Activated naive CD8-positive, alpha-beta T cell (primary cell): ENCODE measurements around the gene DNAH10.

Experiments
- H3K27ac Mint-ChIP-seq: one replicate; pipeline ENCODE4 v1.8.0; 2021; ENCODE audit warnings: mixed read lengths
- H3K27me3 Mint-ChIP-seq: one replicate; pipeline ENCODE4 v1.8.0; 2021; ENCODE audit warnings: mixed read lengths
- H3K36me3 Mint-ChIP-seq: one replicate; pipeline ENCODE4 v1.8.0; 2021; ENCODE audit warnings: mixed read lengths
- H3K4me1 Mint-ChIP-seq: one replicate; pipeline ENCODE4 v1.8.0; 2021; ENCODE audit warnings: low read depth, mixed read lengths
- H3K4me3 Mint-ChIP-seq: one replicate; pipeline ENCODE4 v1.8.0; 2021; ENCODE audit warnings: mild to moderate bottlenecking, mixed read lengths
- H3K9me3 Mint-ChIP-seq: one replicate; pipeline ENCODE4 v1.8.0; 2021; ENCODE audit warnings: low read depth, mixed read lengths

DNAH10 gene

GRCh38 chr12:123830675-123831074 is 68.6 kb downstream of the DNAH10 start:
- peaks cover 4% of the 10 kb centered on the region for H3K36me3 Mint-ChIP-seq
- peaks cover 4% of the 10 kb centered on the region for H3K9me3 Mint-ChIP-seq
- peaks cover 3% of the 10 kb centered on the region for H3K27me3 Mint-ChIP-seq
- H3K27ac Mint-ChIP-seq: no peak overlapping the region
- peaks cover 2% of the 10 kb centered on the region for H3K4me1 Mint-ChIP-seq
- no peak overlapping the region for H3K4me3 Mint-ChIP-seq

DNA sequence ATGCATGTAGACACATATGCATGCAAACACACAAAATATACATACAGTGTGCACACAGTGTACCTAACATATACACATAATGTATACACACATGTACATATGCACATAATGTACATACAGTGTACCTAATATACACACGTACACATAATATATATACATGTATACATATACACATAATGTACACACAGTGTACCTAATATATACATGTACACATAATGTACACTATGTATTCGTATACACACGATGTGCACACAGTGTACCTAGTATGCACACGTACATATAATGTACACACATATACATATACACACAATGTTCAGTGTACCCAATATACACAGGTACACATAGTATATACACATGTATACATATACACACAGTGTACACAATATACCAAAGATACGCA is 70.0 kb downstream of the DNAH10 start:
- peaks cover 2% of the 10 kb centered on the region for H3K4me1 Mint-ChIP-seq
- H3K27me3 Mint-ChIP-seq: peaks cover 3% of the 10 kb centered on the region
- H3K4me3 Mint-ChIP-seq: no peak overlapping the region
- H3K36me3 Mint-ChIP-seq: peaks cover 4% of the 10 kb centered on the region
- H3K27ac Mint-ChIP-seq: no peak overlapping the region
- peaks cover 4% of the 10 kb centered on the region for H3K9me3 Mint-ChIP-seq

DNA sequence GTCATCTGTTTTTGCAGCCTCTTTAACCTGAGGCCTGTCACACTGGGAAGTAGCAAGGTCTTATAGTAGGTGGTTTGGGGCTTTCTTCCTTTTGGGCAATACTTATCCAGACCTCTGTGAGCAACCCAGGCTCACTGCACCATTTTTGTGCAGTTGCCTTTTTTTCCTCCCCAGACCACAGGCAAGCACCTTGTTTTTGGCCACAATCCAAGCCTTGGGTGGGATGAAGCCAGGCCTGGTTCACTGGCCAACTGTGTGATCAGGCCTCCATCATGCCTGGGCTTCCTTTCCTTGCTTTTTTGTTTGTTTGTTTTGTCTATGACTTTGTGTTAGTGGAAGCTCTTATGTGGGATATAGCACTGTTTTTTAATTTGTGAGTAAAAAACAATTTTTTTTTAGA is 71.7 kb downstream of the DNAH10 start:
- Mint-ChIP-seq H3K4me3 (no peak overlapping the region), H3K27ac (no peak overlapping the region)

DNA sequence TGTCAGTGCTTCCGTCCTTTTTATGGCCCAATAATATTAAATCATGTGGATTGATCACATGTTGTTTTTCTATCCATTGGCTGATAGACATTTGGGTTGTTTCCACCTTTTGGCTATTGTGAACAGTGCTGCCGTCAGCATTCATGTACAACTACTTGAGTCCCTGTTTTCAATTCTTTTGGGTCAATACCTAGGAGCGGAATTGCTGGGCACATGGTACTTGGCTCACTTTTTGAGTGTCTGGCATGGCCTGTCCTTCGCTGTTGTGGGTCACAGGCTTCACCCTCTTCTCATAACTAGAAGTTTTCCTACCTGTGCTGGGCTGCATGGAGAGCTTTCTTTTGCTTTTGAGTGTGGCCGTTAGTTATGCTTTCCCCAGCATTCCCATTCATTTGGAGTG is 72.7 kb downstream of the DNAH10 start:
- Mint-ChIP-seq H3K36me3 (peaks cover 4% of the 10 kb centered on the region), H3K4me3 (no peak overlapping the region), H3K27ac (no peak overlapping the region), H3K4me1 (no peaks in the 10 kb centered on the region), H3K27me3 (no peaks in the 10 kb centered on the region), H3K9me3 (peaks cover 4% of the 10 kb centered on the region)

More for the DNA sequence above, 71.7 kb downstream of the DNAH10 start:
- H3K4me1 Mint-ChIP-seq: no peaks in the 10 kb centered on the region
- peaks cover 4% of the 10 kb centered on the region for H3K36me3 Mint-ChIP-seq
- no peaks in the 10 kb centered on the region for H3K27me3 Mint-ChIP-seq
- peaks cover 4% of the 10 kb centered on the region for H3K9me3 Mint-ChIP-seq

DNA sequence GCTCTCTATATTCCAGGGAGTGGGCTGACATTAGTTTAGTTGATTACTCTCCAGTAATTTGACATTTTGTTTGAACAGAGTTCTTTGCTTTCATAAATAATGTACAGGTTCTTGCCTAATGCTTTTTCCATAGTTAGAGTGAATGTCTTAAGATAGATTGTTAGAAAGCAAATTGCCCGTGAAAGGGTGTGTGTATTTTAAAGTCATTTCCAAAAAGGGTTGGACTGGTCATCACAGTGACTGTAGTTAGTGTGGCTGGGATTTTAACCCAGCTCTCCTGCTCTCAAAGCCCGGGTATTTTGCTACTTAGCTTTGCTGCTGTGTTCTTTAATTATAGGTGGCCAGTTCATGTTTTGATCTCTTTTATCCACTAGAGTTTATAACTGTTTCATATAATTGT is 74.2 kb downstream of the DNAH10 start:
- H3K4me1 Mint-ChIP-seq: no peaks in the 10 kb centered on the region
- peaks cover 4% of the 10 kb centered on the region for H3K9me3 Mint-ChIP-seq
- H3K27ac Mint-ChIP-seq: no peak overlapping the region
- no peak overlapping the region for H3K4me3 Mint-ChIP-seq
- H3K36me3 Mint-ChIP-seq: peaks cover 4% of the 10 kb centered on the region
- H3K27me3 Mint-ChIP-seq: no peaks in the 10 kb centered on the region

DNA sequence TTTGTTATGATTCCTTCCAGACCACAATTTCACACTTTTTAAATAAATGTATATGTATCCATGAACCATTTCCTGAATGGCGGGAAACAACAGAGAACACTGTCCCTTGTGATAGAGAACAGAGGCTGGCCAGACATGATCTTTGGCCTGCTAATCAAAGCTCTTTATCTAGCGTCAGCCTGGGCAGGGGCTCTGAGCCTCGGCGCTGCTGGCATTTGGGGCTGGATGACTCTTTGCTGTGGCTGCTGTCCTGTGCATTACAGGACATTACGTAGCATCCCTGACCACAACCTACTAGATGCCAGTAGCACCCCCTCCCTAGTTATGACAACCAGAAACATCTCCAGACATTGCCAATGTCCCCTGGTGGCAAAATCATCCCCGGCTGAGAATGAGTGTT is 77.7 kb downstream of the DNAH10 start:
- H3K36me3 Mint-ChIP-seq: peaks cover under 1% of the 10 kb centered on the region
- no peak overlapping the region for H3K4me3 Mint-ChIP-seq

DNA sequence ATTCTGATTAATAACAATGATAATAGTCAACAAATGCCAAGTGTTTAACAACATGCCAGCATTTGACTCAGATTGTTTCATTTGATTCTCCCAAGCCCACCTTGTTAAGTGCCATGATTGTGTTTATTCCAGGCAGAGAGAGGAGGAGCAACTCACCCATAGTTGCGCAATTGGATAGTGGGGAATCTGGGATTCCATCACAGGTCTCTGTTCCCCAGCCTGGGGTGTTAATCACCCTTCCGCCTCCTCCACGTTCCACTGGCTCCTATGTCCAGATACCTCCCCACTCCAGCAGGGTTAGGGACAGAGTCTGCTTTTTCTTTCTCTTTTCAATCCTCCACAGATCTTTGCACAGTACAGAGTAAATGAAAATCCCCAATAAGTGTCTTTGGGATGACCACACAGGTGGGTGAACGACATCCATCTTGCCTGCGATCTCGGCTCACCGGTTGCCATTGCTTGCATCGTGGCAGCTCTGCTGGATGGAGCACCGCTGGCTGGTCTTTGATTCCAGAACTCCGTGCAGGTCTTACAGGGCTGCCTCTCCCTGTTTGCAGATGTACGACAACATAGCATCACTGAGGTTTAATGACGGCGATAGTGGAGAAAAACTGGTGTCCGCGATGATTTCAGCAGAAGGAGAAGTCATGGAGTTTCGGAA is 78.8 kb downstream of the DNAH10 start:
- H3K36me3 Mint-ChIP-seq: no peaks in the 10 kb centered on the region
- H3K4me1 Mint-ChIP-seq: no peaks in the 10 kb centered on the region
- no peak overlapping the region for H3K4me3 Mint-ChIP-seq
- H3K27ac Mint-ChIP-seq: no peak overlapping the region
- H3K9me3 Mint-ChIP-seq: no peaks in the 10 kb centered on the region
- no peaks in the 10 kb centered on the region for H3K27me3 Mint-ChIP-seq

More for the DNA sequence above, 77.7 kb downstream of the DNAH10 start:
- Mint-ChIP-seq H3K4me1 (no peaks in the 10 kb centered on the region), H3K9me3 (no peaks in the 10 kb centered on the region), H3K27me3 (no peaks in the 10 kb centered on the region), H3K27ac (no peak overlapping the region)

DNA sequence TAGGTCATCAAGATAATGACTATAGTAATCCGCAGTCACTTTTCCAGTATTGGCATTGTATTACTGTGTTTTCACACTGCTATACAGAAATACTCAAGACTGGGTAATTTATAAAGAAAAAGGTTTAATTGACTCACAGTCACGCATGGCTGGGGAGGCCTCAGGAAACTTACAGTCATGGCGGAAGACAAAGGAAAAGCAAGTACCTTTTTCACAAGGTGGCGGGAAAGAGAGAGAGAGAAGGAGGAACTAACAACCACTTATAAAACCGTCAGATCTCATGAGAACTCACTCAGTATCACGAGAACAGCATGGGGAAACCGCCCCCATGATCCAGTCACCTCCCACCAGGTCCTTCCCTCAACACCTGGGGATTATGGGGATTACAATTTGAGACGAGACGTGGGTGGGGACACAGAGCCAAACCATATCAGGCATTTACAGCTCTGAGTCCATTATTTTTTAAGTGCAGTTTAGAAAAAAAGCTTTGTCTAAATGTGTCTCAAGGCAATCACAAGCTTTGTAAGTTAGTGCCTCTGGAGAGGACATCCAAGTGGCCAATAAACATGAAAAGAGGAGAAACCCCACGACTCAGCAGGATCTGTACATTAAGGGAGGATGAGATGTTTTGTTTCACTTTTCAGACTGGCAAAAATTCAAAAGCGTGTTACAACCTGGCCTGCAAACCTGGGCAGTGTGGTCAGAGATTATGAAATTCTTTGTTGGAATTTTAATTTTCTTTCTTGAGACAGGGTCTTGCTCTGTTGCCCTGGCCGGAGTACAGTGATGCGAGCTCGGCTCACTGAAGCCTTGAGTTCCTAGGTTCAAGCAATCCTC is 82.0 kb downstream of the DNAH10 start:
- no peaks in the 10 kb centered on the region for H3K27me3 Mint-ChIP-seq
- H3K27ac Mint-ChIP-seq: no peak overlapping the region
- H3K4me3 Mint-ChIP-seq: no peak overlapping the region
- no peaks in the 10 kb centered on the region for H3K36me3 Mint-ChIP-seq
- H3K9me3 Mint-ChIP-seq: no peaks in the 10 kb centered on the region
- H3K4me1 Mint-ChIP-seq: no peaks in the 10 kb centered on the region

- Mint-ChIP-seq H3K4me1 (no peaks in the 10 kb centered on the region), H3K27me3 (no peaks in the 10 kb centered on the region), H3K27ac (no peak overlapping the region), H3K9me3 (no peaks in the 10 kb centered on the region), H3K36me3 (no peaks in the 10 kb centered on the region), H3K4me3 (no peak overlapping the region)
Observed at GRCh38 chr12:123845881-123846280, 83.8 kb downstream of the DNAH10 start.

GRCh38 chr12:123846340-123846739 is 84.2 kb downstream of the DNAH10 start:
- H3K4me1 Mint-ChIP-seq: no peaks in the 10 kb centered on the region
- no peaks in the 10 kb centered on the region for H3K27me3 Mint-ChIP-seq
- no peak overlapping the region for H3K27ac Mint-ChIP-seq
- H3K36me3 Mint-ChIP-seq: no peaks in the 10 kb centered on the region
- no peaks in the 10 kb centered on the region for H3K9me3 Mint-ChIP-seq
- no peak overlapping the region for H3K4me3 Mint-ChIP-seq

GRCh38 chr12:123847019-123847418 is 84.9 kb downstream of the DNAH10 start:
- H3K4me1 Mint-ChIP-seq: no peaks in the 10 kb centered on the region
- H3K27ac Mint-ChIP-seq: no peak overlapping the region
- H3K4me3 Mint-ChIP-seq: no peak overlapping the region
- no peaks in the 10 kb centered on the region for H3K9me3 Mint-ChIP-seq
- H3K27me3 Mint-ChIP-seq: no peaks in the 10 kb centered on the region
- no peaks in the 10 kb centered on the region for H3K36me3 Mint-ChIP-seq

- Mint-ChIP-seq H3K9me3 (no peaks in the 10 kb centered on the region), H3K4me3 (no peak overlapping the region), H3K27ac (no peak overlapping the region), H3K27me3 (no peaks in the 10 kb centered on the region), H3K36me3 (no peaks in the 10 kb centered on the region), H3K4me1 (no peaks in the 10 kb centered on the region)
Observed at GRCh38 chr12:123847876-123848275, 85.8 kb downstream of the DNAH10 start.

DNA sequence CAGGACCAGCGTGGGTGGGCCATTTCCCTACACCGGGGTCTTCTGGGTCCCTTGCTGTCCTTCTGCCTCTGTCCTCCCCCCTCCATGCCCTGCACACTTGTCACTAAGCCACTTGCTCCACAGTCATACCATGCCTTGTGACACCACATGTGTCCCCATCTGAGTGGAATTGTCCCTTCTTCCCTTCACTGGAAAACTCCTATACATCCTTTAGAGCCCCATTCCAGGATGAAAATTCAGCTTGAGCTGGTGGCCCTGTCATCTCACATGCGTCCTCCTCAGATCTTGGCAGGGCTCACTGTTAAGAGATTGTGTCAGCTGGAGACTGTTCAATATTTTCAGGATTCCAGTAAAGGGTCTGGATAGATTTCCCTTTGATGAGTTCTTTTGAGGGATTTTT is 87.4 kb downstream of the DNAH10 start:
- no peak overlapping the region for H3K4me3 Mint-ChIP-seq
- H3K27ac Mint-ChIP-seq: no peak overlapping the region
- H3K36me3 Mint-ChIP-seq: no peaks in the 10 kb centered on the region
- H3K4me1 Mint-ChIP-seq: no peaks in the 10 kb centered on the region
- H3K9me3 Mint-ChIP-seq: no peaks in the 10 kb centered on the region
- H3K27me3 Mint-ChIP-seq: no peaks in the 10 kb centered on the region

- Mint-ChIP-seq H3K27me3 (no peaks in the 10 kb centered on the region), H3K9me3 (no peaks in the 10 kb centered on the region), H3K36me3 (no peaks in the 10 kb centered on the region), H3K4me1 (no peaks in the 10 kb centered on the region), H3K4me3 (no peak overlapping the region), H3K27ac (no peak overlapping the region)
Observed at GRCh38 chr12:123850246-123851134, 88.4 kb downstream of the DNAH10 start.
